B cell (primary cell): ENCODE measurements around the gene SRRM1. TPM values are rescaled to one million over a fixed set of nuclear protein-coding genes. Genes with fewer than 3 reads are reported as not detected.

Source experiments
- ATAC-seq: fragments of 200-7000 bp; cut with Tn5 transposase; one replicate; pipeline ENCODE4 v1.10.0; 2021; ENCODE audit warnings: low read depth, mild to moderate bottlenecking, moderate number of reproducible peaks, moderate library complexity
- CTCF ChIA-PET: fragments of 350-600 bp; sonication (Branson Sonifier 250); formaldehyde crosslinking; loops from one replicate; lab custom pipeline; 2021; ENCODE audit warnings: antibody characterized with exemption, inconsistent platforms; lab: Charles Lee
- POLR2A ChIA-PET: fragments of 350-600 bp; sonication (Branson Sonifier 250); formaldehyde crosslinking; loops from one replicate; lab custom pipeline; 2021; ENCODE audit warnings: antibody characterized with exemption; lab: Charles Lee
- DNase-seq: peaks from one replicate; pipeline ENCODE4 v3.0.0; 2013
- H2AFZ ChIP-seq: 2 replicates; pipeline ENCODE4 v1.6.1; 2012; ENCODE audit warnings: mild to moderate bottlenecking, low read depth, low read length; ENCODE audit not compliant: insufficient read depth, poor library complexity, severe bottlenecking
- H3K27ac ChIP-seq, 2 donors: 1 replicate in 1 of 2; 2 replicates in 1 of 2; pipeline ENCODE4 v1.5.1; 2012 to 2013; ENCODE audit warnings: low read length in 2 of 2, mild to moderate bottlenecking in 2 of 2, moderate library complexity in 1 of 2
- H3K27me3 ChIP-seq, 4 experiments: fragments of 200-600 bp in 1 of 4; sonication (generic) in 1 of 4; replicated peaks in 1 of 4; 1 replicate in 2 of 4; 2 replicates in 2 of 4; pipeline versions ENCODE4 v1.6.1 to v1.7.0; 2013 to 2016; ENCODE audit warnings: low read length in 3 of 4, mild to moderate bottlenecking in 2 of 4, mixed read lengths in 1 of 4, moderate library complexity in 1 of 4; ENCODE audit not compliant: insufficient read depth in 4 of 4, control insufficient read depth in 3 of 4; ENCODE audit errors: control extremely low read depth in 1 of 4
- H3K36me3 ChIP-seq, 2 experiments: replicated peaks in 1 of 2; 1 replicate in 1 of 2; 2 replicates in 1 of 2; pipeline versions ENCODE4 v1.6.1 to v1.7.1; 2013; ENCODE audit warnings: low read length in 1 of 2; ENCODE audit not compliant: insufficient read depth in 2 of 2, control insufficient read depth in 1 of 2; ENCODE audit errors: control extremely low read depth in 1 of 2, extremely low read depth in 1 of 2
- H3K4me1 ChIP-seq, 2 donors: fragments of 200-600 bp in 1 of 2; sonication (generic) in 1 of 2; 1 replicate in 1 of 2; 2 replicates in 1 of 2; pipeline versions ENCODE4 v1.5.1 to v1.6.1; 2013 to 2017; ENCODE audit warnings: low read length in 2 of 2; ENCODE audit not compliant: control insufficient read depth in 2 of 2, insufficient read depth in 2 of 2
- H3K4me2 ChIP-seq: replicated peaks from 2 replicates; pipeline ENCODE3; 2012; ENCODE audit warnings: mild to moderate bottlenecking, low read depth, low read length; ENCODE audit not compliant: poor library complexity, severe bottlenecking
- H3K4me3 ChIP-seq, 5 experiments: fragments of 200-600 bp in 1 of 5; sonication (generic) in 1 of 5; 1 replicate in 3 of 5; 2 replicates in 2 of 5; pipeline versions ENCODE4 v1.5.1 to v1.7.0; 2011 to 2016; ENCODE audit warnings: low read length in 4 of 5, mild to moderate bottlenecking in 4 of 5, low read depth in 2 of 5, control low read depth in 1 of 5, moderate library complexity in 1 of 5; ENCODE audit not compliant: insufficient read depth in 1 of 5; ENCODE audit errors: control extremely low read depth in 1 of 5, extremely low read depth in 1 of 5
- H3K79me2 ChIP-seq: fragments of 200-600 bp; sonication (generic); one replicate; pipeline ENCODE4 v1.6.0; 2016; ENCODE audit warnings: low read length; ENCODE audit not compliant: control insufficient read depth, insufficient read depth
- H3K9ac ChIP-seq: fragments of 200-600 bp; sonication (generic); 2 replicates; pipeline ENCODE4 v1.6.1; 2017; ENCODE audit warnings: mild to moderate bottlenecking, low read length, moderate library complexity
- H3K9me3 ChIP-seq, 3 donors: one replicate each; pipeline versions ENCODE4 v1.6.1 to v1.7.1; 2013; ENCODE audit warnings: low read length in 2 of 3; ENCODE audit not compliant: control insufficient read depth in 2 of 3, insufficient read depth in 1 of 3; ENCODE audit errors: control extremely low read depth in 1 of 3
- H4K20me1 ChIP-seq: 2 replicates; pipeline ENCODE4 v1.6.0; 2012; ENCODE audit warnings: mild to moderate bottlenecking, low read length; ENCODE audit not compliant: insufficient read depth, control insufficient read depth, poor library complexity, severe bottlenecking
- H3K27ac Mint-ChIP-seq: one replicate; pipeline ENCODE4 v1.8.0; 2021; ENCODE audit warnings: mixed read lengths
- H3K27me3 Mint-ChIP-seq: one replicate; pipeline ENCODE4 v1.8.0; 2021; ENCODE audit warnings: mixed read lengths
- H3K4me1 Mint-ChIP-seq: one replicate; pipeline ENCODE4 v1.8.0; 2021; ENCODE audit warnings: mixed read lengths
- H3K4me3 Mint-ChIP-seq: one replicate; pipeline ENCODE4 v1.8.0; 2021; ENCODE audit warnings: mixed read lengths
- H3K9me3 Mint-ChIP-seq: one replicate; pipeline ENCODE4 v1.8.0; 2022; ENCODE audit warnings: mixed read lengths; ENCODE audit not compliant: insufficient read depth
- EZH2 ChIP-seq: IDR thresholded peaks from 2 replicates; pipeline ENCODE4 v1.6.1; 2012; ENCODE audit warnings: borderline replicate concordance, low read depth, mild to moderate bottlenecking, moderate library complexity, low read length; ENCODE audit not compliant: insufficient read depth, poor library complexity, severe bottlenecking
- WGBS: methylation state at CpG from one replicate; pipeline ENCODE4 v1.1.5; 2013; ENCODE audit warnings: missing lambda C conversion rate; ENCODE audit not compliant: insufficient coverage; 5-methylcytosine and 5-hydroxymethylcytosine counted together
- intact Hi-C: fragments of 100-400 bp; cut with micrococcal nuclease; formaldehyde crosslinking; loops from one replicate; pipeline ENCODE4 v1.10.0; 2022
- polyA plus RNA-seq: library from polyadenylated mRNA; depleted of rRNA; stranded (reverse); fragments of >200 nt; gene quantifications from 2 replicates; pipeline ENCODE4 v1.2.3, GENCODE V29; 2012
- total RNA-seq, 2 donors: library from RNA; stranded (reverse); fragments of 120-200 nt in 1 of 2; gene quantifications; 1 replicate in 1 of 2; 2 replicates in 1 of 2; pipeline versions ENCODE4 v1.2.3 to v1.2.4, GENCODE V29; 2013 to 2022
- TF ChIP-seq, protein P1 (sequence below): fragments of 200-600 bp; IDR thresholded peaks from one replicate; pipeline ENCODE4 v1.8.0; 2022; ENCODE audit warnings: antibody characterized with exemption, mild to moderate bottlenecking

SRRM1 gene
- total and polyA plus RNA-seq, 2 donors (not counting 1 experiment from before 2014, with no cell fraction given), result 88.5 to 238 TPM

DNA sequence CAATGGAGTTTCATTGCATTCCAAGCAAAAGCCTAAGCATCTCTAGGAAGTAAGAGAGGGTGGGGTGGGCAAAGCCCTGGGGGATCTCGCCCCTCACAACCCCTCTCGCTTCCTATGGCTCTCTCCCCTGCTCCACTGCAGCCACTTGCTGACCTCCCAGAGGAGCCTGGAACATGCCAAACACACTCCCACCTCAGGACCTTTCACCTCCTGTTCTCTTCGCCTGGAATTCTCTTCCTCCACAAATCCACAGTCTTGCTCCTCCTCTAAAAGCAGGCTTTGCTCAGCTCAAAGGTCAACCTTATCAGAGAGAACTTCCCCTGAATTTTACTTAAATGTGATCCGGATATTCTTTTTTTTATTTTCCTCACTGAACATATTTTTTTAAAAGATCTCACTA lies 20.9 kb upstream of the SRRM1 start:
- no peak overlapping the region for H3K4me2 ChIP-seq
- ChIA-PET CTCF (no interaction called here), POLR2A (no interaction called here)
- ATAC-seq (no peak), DNase-seq (no peak)
- no peak overlapping the region for H3K9ac ChIP-seq
- no peak overlapping the region for H3K27ac ChIP-seq
- no peak overlapping the region for H2AFZ ChIP-seq
- WGBS, result 81% methylated on average over 2 of the region's 4 CpGs
- intact Hi-C loops, result no loop called here
- H3K9me3 Mint-ChIP-seq, result no peaks in the 10 kb centered on the region
- no peak overlapping the region for H3K4me3 ChIP-seq
- peaks cover 26% of the 10 kb centered on the region for H3K27me3 Mint-ChIP-seq
- no peak overlapping the region for H3K4me3 Mint-ChIP-seq
- no peaks in the 10 kb centered on the region for H3K4me1 Mint-ChIP-seq
- no peaks in the 10 kb centered on the region for H3K36me3 ChIP-seq
- H3K9me3 ChIP-seq, result no peaks in the 10 kb centered on the region
- no peaks in the 10 kb centered on the region for H3K79me2 ChIP-seq
- no peak for TF ChIP-seq EZH2
- TF ChIP-seq, protein P1, sequence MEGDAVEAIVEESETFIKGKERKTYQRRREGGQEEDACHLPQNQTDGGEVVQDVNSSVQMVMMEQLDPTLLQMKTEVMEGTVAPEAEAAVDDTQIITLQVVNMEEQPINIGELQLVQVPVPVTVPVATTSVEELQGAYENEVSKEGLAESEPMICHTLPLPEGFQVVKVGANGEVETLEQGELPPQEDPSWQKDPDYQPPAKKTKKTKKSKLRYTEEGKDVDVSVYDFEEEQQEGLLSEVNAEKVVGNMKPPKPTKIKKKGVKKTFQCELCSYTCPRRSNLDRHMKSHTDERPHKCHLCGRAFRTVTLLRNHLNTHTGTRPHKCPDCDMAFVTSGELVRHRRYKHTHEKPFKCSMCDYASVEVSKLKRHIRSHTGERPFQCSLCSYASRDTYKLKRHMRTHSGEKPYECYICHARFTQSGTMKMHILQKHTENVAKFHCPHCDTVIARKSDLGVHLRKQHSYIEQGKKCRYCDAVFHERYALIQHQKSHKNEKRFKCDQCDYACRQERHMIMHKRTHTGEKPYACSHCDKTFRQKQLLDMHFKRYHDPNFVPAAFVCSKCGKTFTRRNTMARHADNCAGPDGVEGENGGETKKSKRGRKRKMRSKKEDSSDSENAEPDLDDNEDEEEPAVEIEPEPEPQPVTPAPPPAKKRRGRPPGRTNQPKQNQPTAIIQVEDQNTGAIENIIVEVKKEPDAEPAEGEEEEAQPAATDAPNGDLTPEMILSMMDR, result no peak
- H3K27me3 ChIP-seq, result peaks cover 0 to 5% (median 1%) of the 10 kb centered on the region in 4 experiments
- H3K27ac Mint-ChIP-seq, result no peak overlapping the region
- H3K4me1 ChIP-seq, result no peaks in the 10 kb centered on the region
- H4K20me1 ChIP-seq, result no peaks in the 10 kb centered on the region

DNA sequence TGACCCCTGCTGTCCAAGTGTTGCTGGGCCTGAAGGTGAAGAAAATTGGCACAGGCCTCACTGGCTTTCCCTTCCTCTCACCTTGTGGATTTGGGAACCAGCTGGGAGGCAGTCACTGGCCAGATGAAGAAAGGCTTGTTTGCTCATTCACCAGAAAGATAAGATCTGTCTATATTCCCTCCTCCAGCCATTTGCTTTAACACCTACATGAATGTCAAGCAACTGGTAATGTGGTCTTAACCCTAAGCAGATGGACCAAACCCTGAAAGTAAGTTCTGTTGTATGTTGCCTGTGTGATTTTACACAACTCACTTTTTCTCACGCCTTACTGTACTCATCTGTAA lies 10.3 kb upstream of the SRRM1 start:
- H2AFZ ChIP-seq, result no peak overlapping the region

More for the DNA sequence above, 10.3 kb upstream of the SRRM1 start:
- no peak overlapping the region for H3K4me2 ChIP-seq
- H4K20me1 ChIP-seq, result no peaks in the 10 kb centered on the region
- Mint-ChIP-seq H3K4me1 (peaks cover 2% of the 10 kb centered on the region), H3K27me3 (peaks cover 11% of the 10 kb centered on the region), H3K4me3 (no peak overlapping the region), H3K27ac (no peak overlapping the region), H3K9me3 (no peaks in the 10 kb centered on the region)
- no peak for TF ChIP-seq EZH2
- TF ChIP-seq, protein P1, result no peak
- DNase-seq (no peak), ATAC-seq (no peak)
- no CpG with 5 or more reads among the region's 1 CpG for WGBS
- peaks cover 0 to 5% (median 2%) of the 10 kb centered on the region in 4 experiments for H3K27me3 ChIP-seq
- intact Hi-C loops, result no loop called here
- ChIA-PET CTCF (interaction anchor here (1.2 to 1.9 kb wide), 4 partner anchors 221 to 562 kb away, joined by 3 to 7 read pairs (median 3); no protein-coding TSS in a partner anchor), POLR2A (no interaction called here)
- H3K4me3 ChIP-seq, result no peak overlapping the region
- H3K9me3 ChIP-seq, result no peaks in the 10 kb centered on the region
- H3K27ac ChIP-seq, result no peak overlapping the region
- no peaks in the 10 kb centered on the region for H3K4me1 ChIP-seq
- no peak overlapping the region for H3K9ac ChIP-seq
- no peaks in the 10 kb centered on the region for H3K36me3 ChIP-seq
- H3K79me2 ChIP-seq, result no peaks in the 10 kb centered on the region
